Measurements from ENCODE around the gene STAB1.

STAB1 gene

GRCh38 chr3:52509753-52510328 is 14.7 kb downstream of the STAB1 start:
- ATAC-seq (no peak), DNase-seq (no peak)

GRCh38 chr3:52511509-52511908 is 16.4 kb downstream of the STAB1 start:
- no peak for ATAC-seq

GRCh38 chr3:52512105-52512504 is 17.0 kb downstream of the STAB1 start:
- no peak for DNase-seq
- ATAC-seq: no peak

More at GRCh38 chr3:52511509-52511908, 16.4 kb downstream of the STAB1 start:
- DNase-seq: no peak

- ATAC-seq: no peak
Observed at GRCh38 chr3:52512727-52513126, 17.6 kb downstream of the STAB1 start.

GRCh38 chr3:52513281-52513680 is 18.1 kb downstream of the STAB1 start:
- ATAC-seq (no peak), DNase-seq (no peak)

More at GRCh38 chr3:52512727-52513126, 17.6 kb downstream of the STAB1 start:
- DNase-seq: no peak

GRCh38 chr3:52514576-52514975 is 19.4 kb downstream of the STAB1 start:
- DNase-seq: no peak
- ATAC-seq: no peak

- ATAC-seq (no peak), DNase-seq (no peak)
Observed at GRCh38 chr3:52515192-52515591, 20.1 kb downstream of the STAB1 start.

- ATAC-seq: no peak
- no peak for DNase-seq
Observed at GRCh38 chr3:52516509-52517195, 21.5 kb downstream of the STAB1 start.

- ATAC-seq (no peak), DNase-seq (no peak)
Observed at GRCh38 chr3:52517796-52518722, 22.9 kb downstream of the STAB1 start.

- ATAC-seq: no peak
- DNase-seq: no peak
Observed at GRCh38 chr3:52518723-52519444, 23.7 kb downstream of the STAB1 start.

GRCh38 chr3:52519445-52520140 is 24.5 kb downstream of the STAB1 start:
- ATAC-seq (no peak), DNase-seq (no peak)

GRCh38 chr3:52520141-52520667 is 25.1 kb downstream of the STAB1 start:
- no peak for ATAC-seq
- no peak for DNase-seq

- ATAC-seq (no peak), DNase-seq (no peak)
Observed at GRCh38 chr3:52520716-52521487, 25.8 kb downstream of the STAB1 start.

GRCh38 chr3:52521488-52521824 is 26.3 kb downstream of the STAB1 start:
- ATAC-seq (no peak), DNase-seq (no peak)

- no peak for DNase-seq
Observed at GRCh38 chr3:52521881-52522650, 26.9 kb downstream of the STAB1 start.

GRCh38 chr3:52522651-52523251 is 27.6 kb downstream of the STAB1 start:
- no peak for DNase-seq
- ATAC-seq: no peak

More at GRCh38 chr3:52521881-52522650, 26.9 kb downstream of the STAB1 start:
- ATAC-seq: no peak

GRCh38 chr3:52523386-52524257 is 28.5 kb downstream of the STAB1 start:
- no peak for ATAC-seq
- no peak for DNase-seq

- ATAC-seq (no peak), DNase-seq (no peak)
Observed at GRCh38 chr3:52524258-52524751, 29.2 kb downstream of the STAB1 start.
